OCI-LY1 (cell line): ENCODE results near the gene XYLT2.

Experiments used
- CTCF ChIP-seq: fragments of 200-600 bp; sonication (generic), shearing (Covaris generic); IDR thresholded peaks from 2 replicates; pipeline ENCODE4 v1.5.1; 2017; ENCODE audit warnings: mild to moderate bottlenecking, antibody characterized with exemption, low read length, moderate library complexity, mixed read lengths
- EZH2 ChIP-seq: fragments of 200-600 bp; sonication (generic), shearing (Covaris generic); IDR thresholded peaks from 2 replicates; pipeline ENCODE4 v1.8.0; 2017; ENCODE audit warnings: borderline replicate concordance, mixed run types, mild to moderate bottlenecking, antibody characterized with exemption, low read length, moderate library complexity, mixed read lengths

- TF ChIP-seq EZH2 (no peak), CTCF (no peak)
Measured at GRCh38 chr17:50318501-50319285, 27.2 kb upstream of the XYLT2 start.
